Measurements from ENCODE around the gene HPS4. TPM values are rescaled to one million over a fixed set of nuclear protein-coding genes. Genes with fewer than 3 reads are reported as not detected.
"Not testable (repeated sequence)": the region's sequence is repeated elsewhere in the genome, so short reads cannot be mapped to it uniquely, and the experiment has no call there.

HPS4 gene
- total and polyA plus RNA-seq, 9 donors: 18.9 to 37.8 (median 32.5) TPM

- no peak for DNase-seq
- TF ChIP-seq CTCF (IDR thresholded peaks at IDR 0.05) (no peak), EP300 (IDR thresholded peaks at IDR 0.05) (no peak), POLR2A (IDR thresholded peaks at IDR 0.05) (no peak)
- Histone ChIP-seq H3K4me1 (ENCODE audit: insufficient read depth) (no peaks in the 10 kb centered on the region), H3K36me3 (no peaks in the 10 kb centered on the region), H3K27me3 (no peaks in the 10 kb centered on the region), H3K4me3 (no peak overlapping the region), H3K27ac (no peak overlapping the region), H3K9me3 (no peaks in the 10 kb centered on the region)
- 79 to 85% (median 83%) methylated on average over 4 of the region's 4 CpGs for WGBS, 3 donors
- intact Hi-C loops (cut with DNase I): no loop called here
These were observed 69.2 kb downstream of the HPS4 start for GRCh38 chr22:26414347-26414746.

GRCh38 chr22:26410386-26410785, 73.2 kb downstream of the HPS4 start:
- no peaks in the 10 kb centered on the region for H3K27me3 ChIP-seq
- no peak overlapping the region for H3K4me3 ChIP-seq
- DNase-seq: no peak
- 51 to 60% (median 58%) methylated on average over 5 of the region's 5 CpGs for whole genome bisulfite sequencing, 3 donors
- no peak overlapping the region for H3K27ac ChIP-seq
- intact Hi-C loops (cut with DNase I): no loop called here
- no peaks in the 10 kb centered on the region for H3K36me3 ChIP-seq
- no peaks in the 10 kb centered on the region for H3K9me3 ChIP-seq
- no peak for TF ChIP-seq EP300 (IDR thresholded peaks at IDR 0.05)
- no peak for TF ChIP-seq POLR2A (IDR thresholded peaks at IDR 0.05)
- TF ChIP-seq CTCF (IDR thresholded peaks at IDR 0.05): no peak
- no peaks in the 10 kb centered on the region for H3K4me1 ChIP-seq (ENCODE audit: insufficient read depth)

- intact Hi-C loops (cut with DNase I): no loop called here
- Histone ChIP-seq H3K4me1 (ENCODE audit: insufficient read depth) (no peaks in the 10 kb centered on the region), H3K27me3 (no peaks in the 10 kb centered on the region), H3K9me3 (no peaks in the 10 kb centered on the region), H3K4me3 (no peak overlapping the region), H3K27ac (no peak overlapping the region), H3K36me3 (no peaks in the 10 kb centered on the region)
- WGBS, 3 donors: 57 to 63% (median 63%) methylated on average over 5 of the region's 5 CpGs
- TF ChIP-seq CTCF (IDR thresholded peaks at IDR 0.05): no peak
- no peak for TF ChIP-seq EP300 (IDR thresholded peaks at IDR 0.05)
- TF ChIP-seq POLR2A (IDR thresholded peaks at IDR 0.05): no peak
- no peak for DNase-seq
These were observed 73.8 kb downstream of the HPS4 start for GRCh38 chr22:26409719-26410335.

- H3K27ac ChIP-seq; H3K27me3 ChIP-seq; H3K9me3 ChIP-seq; intact Hi-C loops (cut with DNase I); H3K4me3 ChIP-seq; H3K4me1 ChIP-seq (ENCODE audit: insufficient read depth); H3K36me3 ChIP-seq; DNase-seq: not testable (repeated sequence)
- WGBS, 3 donors: 85 to 88% (median 88%) methylated on average over 7 of the region's 7 CpGs
These were observed 74.9 kb downstream of the HPS4 start for GRCh38 chr22:26408562-26409220.

GRCh38 chr22:26406118-26406517, 77.5 kb downstream of the HPS4 start:
- H3K9me3 ChIP-seq: no peaks in the 10 kb centered on the region
- H3K36me3 ChIP-seq: no peaks in the 10 kb centered on the region
- no peak for DNase-seq
- no peak for TF ChIP-seq CTCF (IDR thresholded peaks at IDR 0.05)
- no peak for TF ChIP-seq POLR2A (IDR thresholded peaks at IDR 0.05)
- no peak for TF ChIP-seq EP300 (IDR thresholded peaks at IDR 0.05)
- WGBS, 3 donors: 71 to 81% (median 77%) methylated on average over 4 of the region's 4 CpGs
- no peaks in the 10 kb centered on the region for H3K27me3 ChIP-seq
- H3K27ac ChIP-seq: no peak overlapping the region
- intact Hi-C loops (cut with DNase I): no loop called here
- no peaks in the 10 kb centered on the region for H3K4me1 ChIP-seq (ENCODE audit: insufficient read depth)
- no peak overlapping the region for H3K4me3 ChIP-seq
